ENCODE data around the gene DRD2. TPM values are rescaled to one million over a fixed set of nuclear protein-coding genes. Genes with fewer than 3 reads are reported as not detected.

The DRD2 gene
- total and polyA plus RNA-seq, 3 donors from 2014 or later: 0.74 to 2.6 (median 2.5) TPM

DNA sequence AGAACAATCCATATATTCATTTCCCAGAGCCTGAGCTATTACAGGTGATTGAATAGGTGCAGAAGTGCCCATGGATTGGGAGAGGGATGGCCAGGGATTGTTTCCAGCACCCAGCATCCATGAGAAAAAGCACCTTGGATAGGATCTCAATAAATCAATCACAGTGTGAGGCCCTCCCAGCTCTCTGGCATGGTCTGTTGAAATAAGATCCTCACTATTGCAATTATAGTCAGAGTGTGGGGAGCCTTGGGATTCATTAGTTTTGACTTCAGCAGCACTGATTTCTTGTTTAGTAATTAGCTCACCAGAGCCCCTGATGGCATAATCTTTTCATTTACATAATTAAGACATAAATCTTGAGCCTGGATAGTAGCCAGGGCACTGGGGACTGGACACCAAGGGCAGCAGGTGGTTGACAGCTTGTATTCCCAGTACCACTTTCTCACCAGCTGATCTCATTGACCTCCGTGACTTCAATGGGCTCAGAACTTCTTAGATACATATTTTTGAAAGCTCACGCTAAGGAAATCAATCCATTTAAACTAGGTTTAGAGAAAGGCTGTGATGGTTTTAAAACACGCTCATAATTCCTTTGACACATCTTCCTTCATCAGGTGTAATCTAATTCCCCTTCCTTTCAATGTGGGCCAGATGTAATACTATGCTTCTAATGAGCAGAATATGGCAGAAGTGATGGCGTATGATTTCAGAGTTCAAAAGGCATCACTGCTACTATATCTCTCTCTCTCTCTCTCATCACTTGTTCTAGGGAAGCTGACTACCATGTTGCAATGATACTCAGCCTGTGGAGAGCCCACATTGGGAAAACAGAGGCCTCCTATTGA, 22.1 kb upstream of the DRD2 start:
- DNase-seq: no peak
- Histone ChIP-seq H3K27ac (no peak overlapping the region), H3K27me3 (no peaks in the 10 kb centered on the region), H3K36me3 (ENCODE audit: low read depth, missing control alignments) (no peaks in the 10 kb centered on the region), H3K4me1 (no peaks in the 10 kb centered on the region), H3K9me3 (no peaks in the 10 kb centered on the region), H3K4me3 (no peak overlapping the region)
- intact Hi-C loops (cut with DNase I; ENCODE audit: low total_unique reads): no loop called here
- TF ChIP-seq, protein P1, sequence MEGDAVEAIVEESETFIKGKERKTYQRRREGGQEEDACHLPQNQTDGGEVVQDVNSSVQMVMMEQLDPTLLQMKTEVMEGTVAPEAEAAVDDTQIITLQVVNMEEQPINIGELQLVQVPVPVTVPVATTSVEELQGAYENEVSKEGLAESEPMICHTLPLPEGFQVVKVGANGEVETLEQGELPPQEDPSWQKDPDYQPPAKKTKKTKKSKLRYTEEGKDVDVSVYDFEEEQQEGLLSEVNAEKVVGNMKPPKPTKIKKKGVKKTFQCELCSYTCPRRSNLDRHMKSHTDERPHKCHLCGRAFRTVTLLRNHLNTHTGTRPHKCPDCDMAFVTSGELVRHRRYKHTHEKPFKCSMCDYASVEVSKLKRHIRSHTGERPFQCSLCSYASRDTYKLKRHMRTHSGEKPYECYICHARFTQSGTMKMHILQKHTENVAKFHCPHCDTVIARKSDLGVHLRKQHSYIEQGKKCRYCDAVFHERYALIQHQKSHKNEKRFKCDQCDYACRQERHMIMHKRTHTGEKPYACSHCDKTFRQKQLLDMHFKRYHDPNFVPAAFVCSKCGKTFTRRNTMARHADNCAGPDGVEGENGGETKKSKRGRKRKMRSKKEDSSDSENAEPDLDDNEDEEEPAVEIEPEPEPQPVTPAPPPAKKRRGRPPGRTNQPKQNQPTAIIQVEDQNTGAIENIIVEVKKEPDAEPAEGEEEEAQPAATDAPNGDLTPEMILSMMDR (IDR thresholded peaks at IDR 0.05): no peak
- TF ChIP-seq POLR2A (IDR thresholded peaks at IDR 0.05): no peak
- 83 to 88% methylated on average over 4 of the region's 4 CpGs for WGBS, 2 donors

- Histone ChIP-seq H3K4me1 (no peaks in the 10 kb centered on the region), H3K27ac (no peak overlapping the region), H3K36me3 (ENCODE audit: low read depth, missing control alignments) (no peaks in the 10 kb centered on the region), H3K4me3 (no peak overlapping the region), H3K9me3 (no peaks in the 10 kb centered on the region), H3K27me3 (no peaks in the 10 kb centered on the region)
- TF ChIP-seq POLR2A (IDR thresholded peaks at IDR 0.05): no peak
- TF ChIP-seq, protein P1 (IDR thresholded peaks at IDR 0.05): no peak
- DNase-seq: no peak
- intact Hi-C loops (cut with DNase I; ENCODE audit: low total_unique reads): no loop called here
- WGBS, 2 donors: 74 to 81% methylated on average over 3 of the region's 3 CpGs
These were observed 20.9 kb upstream of the DRD2 start for GRCh38 chr11:113496026-113496651.

GRCh38 chr11:113494021-113494420, 18.8 kb upstream of the DRD2 start:
- Histone ChIP-seq H3K9me3 (no peaks in the 10 kb centered on the region), H3K27me3 (no peaks in the 10 kb centered on the region), H3K4me1 (no peaks in the 10 kb centered on the region), H3K27ac (no peak overlapping the region), H3K36me3 (ENCODE audit: low read depth, missing control alignments) (no peaks in the 10 kb centered on the region), H3K4me3 (no peak overlapping the region)
- intact Hi-C loops (cut with DNase I; ENCODE audit: low total_unique reads): no loop called here
- TF ChIP-seq, protein P1 (IDR thresholded peaks at IDR 0.05): no peak
- TF ChIP-seq POLR2A (IDR thresholded peaks at IDR 0.05): no peak
- 74 to 89% methylated on average over 6 of the region's 6 CpGs for WGBS, 2 donors
- DNase-seq: no peak

DNA sequence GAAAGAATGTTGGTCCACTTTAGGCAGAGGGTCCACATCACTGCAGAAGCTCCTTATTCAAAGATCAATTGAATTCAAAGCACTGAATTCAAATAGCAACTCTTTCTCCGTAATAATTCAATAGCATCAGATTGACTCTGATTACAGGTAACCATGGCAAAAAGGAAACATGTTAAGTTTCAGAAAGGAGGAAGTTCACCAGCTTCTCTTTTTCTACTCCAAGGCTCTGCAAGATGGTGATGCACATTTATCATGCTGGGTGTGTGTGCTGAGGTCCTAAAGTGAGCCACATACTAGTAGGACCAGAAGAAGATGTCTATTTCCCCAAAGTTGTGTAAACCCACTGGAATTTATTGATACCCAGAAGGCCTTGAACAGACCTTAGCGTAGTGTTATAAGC, 18.0 kb upstream of the DRD2 start:
- Histone ChIP-seq H3K9me3 (no peaks in the 10 kb centered on the region), H3K27ac (no peak overlapping the region), H3K4me1 (no peaks in the 10 kb centered on the region), H3K27me3 (no peaks in the 10 kb centered on the region), H3K36me3 (ENCODE audit: low read depth, missing control alignments) (no peaks in the 10 kb centered on the region), H3K4me3 (no peak overlapping the region)
- TF ChIP-seq, protein P1 (IDR thresholded peaks at IDR 0.05): no peak
- TF ChIP-seq POLR2A (IDR thresholded peaks at IDR 0.05): no peak
- intact Hi-C loops (cut with DNase I; ENCODE audit: low total_unique reads): no loop called here
- no peak for DNase-seq
- 85 to 93% methylated on average over 2 of the region's 2 CpGs for WGBS, 2 donors

Measured in testis (tissue), 3 donors.